ENCODE data around the gene TMEM26. TPM values are rescaled to one million over a fixed set of nuclear protein-coding genes. Genes with fewer than 3 reads are reported as not detected.

The TMEM26 gene
- total and polyA plus RNA-seq, 2 of the 8 experiments (the other 6 are each of a cell fraction or from before 2014, with no cell fraction given), result 1.6 to 2.8 TPM

GRCh38 chr10:61471491-61471890 is 18.3 kb upstream of the TMEM26 start:
- Histone ChIP-seq H3K9ac (replicated peaks in 1 of 4; ENCODE audit: extremely low read depth in 1 of 4, low read depth in 3 of 4, low read length in 3 of 4) (no peak overlapping the region), H3K27ac (ENCODE audit: low read depth, low read length) (no peak overlapping the region), H3K4me2 (ENCODE audit: insufficient read depth in 1 of 2, low read depth in 2 of 2, low read length in 2 of 2) (no peak overlapping the region), H4K5ac (ENCODE audit: insufficient read length, low read depth, low read length) (no peak overlapping the region), H3K4me1 (replicated peaks in 1 of 4; ENCODE audit: control insufficient read depth in 3 of 4, insufficient read depth in 4 of 4, low read length in 3 of 4) (no peaks in the 10 kb centered on the region), H3K79me2 (ENCODE audit: control insufficient read depth in 1 of 2, insufficient read depth in 2 of 2, low read length in 2 of 2) (no peaks in the 10 kb centered on the region), H3K18ac (ENCODE audit: extremely low read depth, low read length) (no peak overlapping the region), H4K91ac (replicated peaks; ENCODE audit: insufficient read length, low read length) (no peak overlapping the region), H3K36me3 (ENCODE audit: control insufficient read depth in 2 of 4, insufficient read depth in 4 of 4, low read length in 3 of 4) (no peaks in the 10 kb centered on the region), H3K23ac (ENCODE audit: insufficient read length) (no peak overlapping the region), H3K56ac (replicated peaks; ENCODE audit: insufficient read length, low read depth, low read length) (no peak overlapping the region), H2BK5ac (ENCODE audit: low read depth, low read length) (no peak overlapping the region), H4K8ac (ENCODE audit: extremely low read depth, insufficient read depth, low read length) (no peak overlapping the region), H2BK12ac (ENCODE audit: low read depth, low read length) (no peak overlapping the region), H3K23me2 (ENCODE audit: low read depth, low read length) (no peaks in the 10 kb centered on the region), H4K20me1 (replicated peaks in 1 of 2; ENCODE audit: control insufficient read depth in 1 of 2, insufficient read depth in 2 of 2, low read length in 2 of 2) (no peaks in the 10 kb centered on the region), H2AFZ (ENCODE audit: low read length) (no peak overlapping the region), H2AK5ac (ENCODE audit: low read depth, low read length) (no peak overlapping the region), H2BK20ac (ENCODE audit: low read length) (no peak overlapping the region), H2BK120ac (replicated peaks; ENCODE audit: low read depth, low read length) (no peak overlapping the region), H2BK15ac (ENCODE audit: low read length) (no peak overlapping the region), H3K4ac (replicated peaks; ENCODE audit: insufficient read length, low read depth, low read length) (no peak overlapping the region), H3K27me3 (replicated peaks in 1 of 4; ENCODE audit: control insufficient read depth in 3 of 4, extremely low read depth in 1 of 4, insufficient read depth in 3 of 4, low read length in 3 of 4) (no peaks in the 10 kb centered on the region), H3K4me3 (ENCODE audit: extremely low read depth in 1 of 4, insufficient read depth in 2 of 4, low read depth in 3 of 4, low read length in 4 of 4) (no peak overlapping the region), H3K9me3 (ENCODE audit: insufficient read depth in 2 of 2, low read depth in 1 of 2, low read length in 1 of 2) (no peaks in the 10 kb centered on the region), H3K79me1 (ENCODE audit: low read depth, low read length) (no peaks in the 10 kb centered on the region), H3K14ac (ENCODE audit: insufficient read length) (no peak overlapping the region)
- no peak for FAIRE-seq
- ChIA-PET CTCF (ENCODE audit: partially characterized antibody) (no interaction called here), POLR2A (ENCODE audit: partially characterized antibody) (no interaction called here)
- DNase-seq (ENCODE audit: low read depth in 1 of 2, low spot score in 2 of 2), result no peak
- no peak for TF ChIP-seq FOSL1 (IDR thresholded peaks at IDR 0.05; ENCODE audit: insufficient read depth, low read depth, low read length)
- TF ChIP-seq RNF2 (IDR thresholded peaks at IDR 0.05; ENCODE audit: borderline replicate concordance, low read depth, low read length, missing control alignments, poor library complexity, severe bottlenecking), result no peak
- no peak for TF ChIP-seq TAF1 (IDR thresholded peaks at IDR 0.05; ENCODE audit: low read depth, low read length)
- TF ChIP-seq CBX8 (IDR thresholded peaks at IDR 0.05; ENCODE audit: borderline replicate concordance, low read depth, low read length), result no peak
- no peak for TF ChIP-seq E2F6 (IDR thresholded peaks at IDR 0.05)
- no peak for TF ChIP-seq CBX5 (IDR thresholded peaks at IDR 0.05; ENCODE audit: low read depth, low read length)
- TF ChIP-seq RFX5 (IDR thresholded peaks at IDR 0.05; ENCODE audit: borderline replicate concordance, low read depth, low read length), result no peak
- no peak for TF ChIP-seq NRF1 (IDR thresholded peaks at IDR 0.05; ENCODE audit: low read depth, low read length)
- no peak for TF ChIP-seq SP2 (IDR thresholded peaks at IDR 0.05; ENCODE audit: low read length)
- TF ChIP-seq SRF (IDR thresholded peaks at IDR 0.05; ENCODE audit: low read depth, low read length), result no peak
- WGBS, 2 experiments (ENCODE audit: extremely low coverage in 1 of 2, insufficient coverage in 1 of 2, insufficient read length in 1 of 2, insufficient replicate concordance in 2 of 2, low coverage in 1 of 2, low lambda C conversion rate in 2 of 2, missing lambda C conversion rate in 1 of 2), result 92% methylated on average over 2 of the region's 2 CpGs; no CpG with 5 or more reads in 1 of the 2 experiments
